ENCODE measurements around the gene KRT33B.

DNA sequence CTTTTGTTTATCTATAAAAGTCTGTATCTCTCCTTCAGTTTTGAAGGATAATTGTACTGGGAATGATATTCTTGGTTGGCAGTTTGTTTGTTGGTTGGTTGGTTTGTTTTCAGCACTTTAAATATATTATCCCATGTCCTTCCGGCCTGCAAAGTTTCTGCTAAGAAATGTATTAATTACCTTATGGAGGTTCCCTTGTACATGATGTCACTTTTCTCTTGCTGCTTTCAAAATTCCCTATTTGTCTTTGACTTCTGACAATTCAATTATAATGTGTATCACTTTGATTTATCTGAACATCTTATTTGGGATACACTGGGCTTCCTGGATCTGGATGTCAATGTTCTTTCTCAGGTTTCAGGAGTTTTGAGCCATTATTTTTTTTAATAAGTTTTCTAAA, 16.6 kb upstream of the KRT33B start:
- TF ChIP-seq, protein P1, sequence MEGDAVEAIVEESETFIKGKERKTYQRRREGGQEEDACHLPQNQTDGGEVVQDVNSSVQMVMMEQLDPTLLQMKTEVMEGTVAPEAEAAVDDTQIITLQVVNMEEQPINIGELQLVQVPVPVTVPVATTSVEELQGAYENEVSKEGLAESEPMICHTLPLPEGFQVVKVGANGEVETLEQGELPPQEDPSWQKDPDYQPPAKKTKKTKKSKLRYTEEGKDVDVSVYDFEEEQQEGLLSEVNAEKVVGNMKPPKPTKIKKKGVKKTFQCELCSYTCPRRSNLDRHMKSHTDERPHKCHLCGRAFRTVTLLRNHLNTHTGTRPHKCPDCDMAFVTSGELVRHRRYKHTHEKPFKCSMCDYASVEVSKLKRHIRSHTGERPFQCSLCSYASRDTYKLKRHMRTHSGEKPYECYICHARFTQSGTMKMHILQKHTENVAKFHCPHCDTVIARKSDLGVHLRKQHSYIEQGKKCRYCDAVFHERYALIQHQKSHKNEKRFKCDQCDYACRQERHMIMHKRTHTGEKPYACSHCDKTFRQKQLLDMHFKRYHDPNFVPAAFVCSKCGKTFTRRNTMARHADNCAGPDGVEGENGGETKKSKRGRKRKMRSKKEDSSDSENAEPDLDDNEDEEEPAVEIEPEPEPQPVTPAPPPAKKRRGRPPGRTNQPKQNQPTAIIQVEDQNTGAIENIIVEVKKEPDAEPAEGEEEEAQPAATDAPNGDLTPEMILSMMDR (IDR thresholded peaks at IDR 0.05; ENCODE audit: poor library complexity, severe bottlenecking) = no peak
- TF ChIP-seq MXI1 (conservative IDR thresholded peaks at IDR 0.05; ENCODE audit: poor library complexity, severe bottlenecking) (no peak), EP300 (conservative IDR thresholded peaks at IDR 0.05; ENCODE audit: poor library complexity, severe bottlenecking) (no peak), POLR2AphosphoS5 (IDR thresholded peaks at IDR 0.05) (no peak), REST (IDR thresholded peaks at IDR 0.05; ENCODE audit: borderline replicate concordance) (no peak)
